ENCODE data around the gene ADCY7. TPM values are rescaled to one million over a fixed set of nuclear protein-coding genes. Genes with fewer than 3 reads are reported as not detected.

Gene ADCY7
- total RNA-seq, 6 experiments from 2014 or later, result 2.5 to 10.2 (median 6.5) TPM

GRCh38 chr16:50293994-50294855 is 27.9 kb downstream of the ADCY7 start:
- Histone ChIP-seq H3K4me3 (no peak overlapping the region), H3K4me1 (peaks cover 0 to 5% (median 0%) of the 10 kb centered on the region in 4 donors), H3K36me3 (no peaks in the 10 kb centered on the region), H3K27ac (no peak overlapping the region), H3K9me3 (no peaks in the 10 kb centered on the region), H3K27me3 (no peaks in the 10 kb centered on the region)
- no peak for TF ChIP-seq POLR2A (IDR thresholded peaks at IDR 0.05)
- TF ChIP-seq, protein P1, sequence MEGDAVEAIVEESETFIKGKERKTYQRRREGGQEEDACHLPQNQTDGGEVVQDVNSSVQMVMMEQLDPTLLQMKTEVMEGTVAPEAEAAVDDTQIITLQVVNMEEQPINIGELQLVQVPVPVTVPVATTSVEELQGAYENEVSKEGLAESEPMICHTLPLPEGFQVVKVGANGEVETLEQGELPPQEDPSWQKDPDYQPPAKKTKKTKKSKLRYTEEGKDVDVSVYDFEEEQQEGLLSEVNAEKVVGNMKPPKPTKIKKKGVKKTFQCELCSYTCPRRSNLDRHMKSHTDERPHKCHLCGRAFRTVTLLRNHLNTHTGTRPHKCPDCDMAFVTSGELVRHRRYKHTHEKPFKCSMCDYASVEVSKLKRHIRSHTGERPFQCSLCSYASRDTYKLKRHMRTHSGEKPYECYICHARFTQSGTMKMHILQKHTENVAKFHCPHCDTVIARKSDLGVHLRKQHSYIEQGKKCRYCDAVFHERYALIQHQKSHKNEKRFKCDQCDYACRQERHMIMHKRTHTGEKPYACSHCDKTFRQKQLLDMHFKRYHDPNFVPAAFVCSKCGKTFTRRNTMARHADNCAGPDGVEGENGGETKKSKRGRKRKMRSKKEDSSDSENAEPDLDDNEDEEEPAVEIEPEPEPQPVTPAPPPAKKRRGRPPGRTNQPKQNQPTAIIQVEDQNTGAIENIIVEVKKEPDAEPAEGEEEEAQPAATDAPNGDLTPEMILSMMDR (IDR thresholded peaks at IDR 0.05), result no peak
- intact Hi-C loops (cut with DNase I), result no loop called here
- DNase-seq (peak in 2 of 3 donors; percentile 10 to 35), ATAC-seq (no peak)
- 89% methylated on average over 12 of the region's 20 CpGs for WGBS (ENCODE audit: insufficient coverage, low coverage, low lambda C conversion rate, missing lambda C conversion rate)

- ATAC-seq (no peak), DNase-seq (no peak)
- intact Hi-C loops (cut with DNase I), result no loop called here
- Histone ChIP-seq H3K36me3 (no peaks in the 10 kb centered on the region), H3K27me3 (no peaks in the 10 kb centered on the region), H3K4me1 (peaks cover 0 to 5% (median 0%) of the 10 kb centered on the region in 4 donors), H3K4me3 (no peak overlapping the region), H3K9me3 (no peaks in the 10 kb centered on the region), H3K27ac (no peak overlapping the region)
- TF ChIP-seq, protein P1 (IDR thresholded peaks at IDR 0.05), result no peak
- TF ChIP-seq POLR2A (IDR thresholded peaks at IDR 0.05), result no peak
- WGBS (ENCODE audit: insufficient coverage, low coverage, low lambda C conversion rate, missing lambda C conversion rate), result 71% methylated on average over 2 of the region's 4 CpGs
These were observed 28.6 kb downstream of the ADCY7 start for GRCh38 chr16:50294955-50295354.

DNA sequence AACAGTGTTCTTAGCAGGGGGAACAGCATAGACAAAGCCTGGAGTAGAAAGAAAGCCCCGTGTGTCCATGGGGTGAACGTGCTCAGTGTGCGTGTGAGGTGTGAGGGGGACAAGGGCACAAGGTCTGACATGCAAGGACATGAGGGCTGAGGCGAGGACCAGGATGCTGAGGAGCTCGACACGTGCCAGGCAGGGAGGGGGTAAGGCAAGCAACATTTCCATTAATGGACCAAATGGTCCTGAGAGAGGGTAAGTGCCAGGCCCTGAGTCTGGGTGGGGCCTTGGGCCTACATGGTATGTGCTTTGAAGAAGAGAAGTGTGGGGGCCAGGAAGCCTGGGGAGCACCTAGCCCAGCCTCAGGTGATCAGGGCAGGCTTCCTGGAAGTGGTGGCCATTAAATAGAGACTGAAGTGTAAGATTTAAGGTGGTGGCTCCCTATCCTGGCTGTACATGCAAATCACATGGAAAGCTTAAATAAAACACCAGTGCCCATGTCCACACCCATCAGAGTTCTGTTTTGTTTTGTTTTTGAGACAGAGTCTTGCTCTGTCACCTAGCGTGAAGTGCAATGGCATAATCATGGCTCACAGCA is 29.3 kb downstream of the ADCY7 start:
- no peak overlapping the region for H3K4me3 ChIP-seq
- no peaks in the 10 kb centered on the region for H3K9me3 ChIP-seq
- no peak overlapping the region for H3K27ac ChIP-seq
- DNase-seq (peak in 2 of 3 donors; percentile 18 to 27), ATAC-seq (no peak)
- H3K27me3 ChIP-seq, result no peaks in the 10 kb centered on the region
- peaks cover 0 to 5% (median 0%) of the 10 kb centered on the region in 4 donors for H3K4me1 ChIP-seq
- intact Hi-C loops (cut with DNase I), result no loop called here
- no peaks in the 10 kb centered on the region for H3K36me3 ChIP-seq
- WGBS (ENCODE audit: insufficient coverage, low coverage, low lambda C conversion rate, missing lambda C conversion rate), result 86% methylated on average over 5 of the region's 7 CpGs
- TF ChIP-seq POLR2A (IDR thresholded peaks at IDR 0.05), result no peak
- TF ChIP-seq, protein P1 (IDR thresholded peaks at IDR 0.05), result no peak

- ATAC-seq (no peak), DNase-seq (peak in 2 of 3 donors; percentile 31 to 34)
- peaks cover 0 to 3% (median 0%) of the 10 kb centered on the region in 4 donors for H3K4me1 ChIP-seq
- H3K4me3 ChIP-seq, result no peak overlapping the region
- H3K27ac ChIP-seq, result no peak overlapping the region
- no peaks in the 10 kb centered on the region for H3K27me3 ChIP-seq
- intact Hi-C loops (cut with DNase I), result no loop called here
- H3K36me3 ChIP-seq, result no peaks in the 10 kb centered on the region
- no peaks in the 10 kb centered on the region for H3K9me3 ChIP-seq
- WGBS (ENCODE audit: insufficient coverage, low coverage, low lambda C conversion rate, missing lambda C conversion rate), result no CpG with 5 or more reads among the region's 2 CpGs
- TF ChIP-seq, protein P1 (IDR thresholded peaks at IDR 0.05), result no peak
- TF ChIP-seq POLR2A (IDR thresholded peaks at IDR 0.05), result no peak
These were observed 30.5 kb downstream of the ADCY7 start for GRCh38 chr16:50296807-50297206.

All from right lobe of liver (tissue), 6 donors.